Endothelial cell (in vitro differentiated cells): ENCODE measurements around the gene BASP1. TPM values are rescaled to one million over a fixed set of nuclear protein-coding genes. Genes with fewer than 3 reads are reported as not detected.

Experiments
- DNase-seq: peaks from one replicate; pipeline ENCODE4 v3.0.0; 2021; ENCODE audit warnings: low spot score
- H3K27ac Mint-ChIP-seq: one replicate; pipeline ENCODE4 v1.8.0; 2021; ENCODE audit warnings: mixed read lengths, inconsistent platforms; ENCODE audit not compliant: unreplicated experiment
- H3K27me3 Mint-ChIP-seq: one replicate; pipeline ENCODE4 v1.8.0; 2021; ENCODE audit warnings: mild to moderate bottlenecking, moderate library complexity, mixed read lengths, inconsistent platforms; ENCODE audit not compliant: unreplicated experiment
- H3K36me3 Mint-ChIP-seq: one replicate; pipeline ENCODE4 v1.8.0; 2021; ENCODE audit warnings: mild to moderate bottlenecking, low read depth, mixed read lengths, inconsistent platforms; ENCODE audit not compliant: unreplicated experiment
- H3K4me1 Mint-ChIP-seq: one replicate; pipeline ENCODE4 v1.8.0; 2021; ENCODE audit warnings: mild to moderate bottlenecking, mixed read lengths, inconsistent platforms; ENCODE audit not compliant: unreplicated experiment
- H3K4me3 Mint-ChIP-seq: one replicate; pipeline ENCODE4 v1.8.0; 2021; ENCODE audit warnings: mild to moderate bottlenecking, mixed read lengths, inconsistent platforms; ENCODE audit not compliant: unreplicated experiment
- H3K9me3 Mint-ChIP-seq: one replicate; pipeline ENCODE4 v1.8.0; 2021; ENCODE audit warnings: mixed read lengths, inconsistent platforms; ENCODE audit not compliant: unreplicated experiment
- total RNA-seq: library from RNA; stranded (reverse); fragmentation: NEBNext Ultra II Directional; extraction: Animal tissue kit (Norgen Biotek cat#: 25700); gene quantifications from one replicate; pipeline ENCODE4 v1.2.1, GENCODE V29; 2021; ENCODE audit not compliant: unreplicated experiment
- TF ChIP-seq, protein P1 (sequence below): fragments of 200-600 bp; sonication (generic); IDR thresholded peaks from one replicate; pipeline ENCODE4 v1.5.0; 2021; ENCODE audit warnings: antibody characterized with exemption; ENCODE audit not compliant: unreplicated experiment

Gene BASP1
- total RNA-seq, 1 donor from 2014 or later, result 95.2 TPM

DNA sequence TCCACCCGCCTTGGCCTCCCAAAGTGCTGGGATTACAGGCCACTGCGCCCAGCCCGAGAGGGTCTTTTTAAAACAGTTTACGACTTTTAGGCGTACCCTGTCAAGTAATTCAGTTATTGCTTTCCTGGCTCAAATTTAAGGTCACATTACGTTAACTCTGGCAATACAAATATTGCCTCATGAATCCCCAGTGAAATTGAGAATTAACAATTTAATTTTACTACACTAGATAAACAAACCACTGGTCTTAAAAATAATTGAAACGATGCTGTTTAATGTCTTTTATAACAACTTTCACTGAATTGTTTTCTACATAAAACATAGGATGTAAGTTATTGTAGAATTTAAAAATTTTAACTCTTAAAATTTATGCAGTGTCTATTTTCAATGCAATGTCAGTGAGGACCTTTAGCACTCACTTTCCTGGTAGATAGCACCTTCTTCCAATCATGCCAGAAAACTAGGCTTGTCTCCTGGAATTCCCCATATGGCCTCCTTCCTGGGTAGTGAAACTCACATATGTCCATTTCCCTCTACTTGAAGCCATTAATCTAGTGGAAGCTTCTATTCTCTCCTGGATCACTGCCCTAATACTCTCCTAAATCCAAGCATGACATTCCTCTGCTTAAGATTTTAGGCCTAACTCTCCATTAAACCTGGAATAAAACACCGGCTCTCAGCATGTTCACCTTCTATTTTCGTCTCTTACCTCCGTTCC, 13.5 kb downstream of the BASP1 start:
- Mint-ChIP-seq H3K36me3 (peaks cover 15% of the 10 kb centered on the region), H3K9me3 (no peaks in the 10 kb centered on the region), H3K27me3 (peaks cover 3% of the 10 kb centered on the region), H3K27ac (no peak overlapping the region), H3K4me1 (peaks cover 32% of the 10 kb centered on the region), H3K4me3 (peak overlapping the region; percentile 47)
- DNase-seq, result no peak
- TF ChIP-seq, protein P1, sequence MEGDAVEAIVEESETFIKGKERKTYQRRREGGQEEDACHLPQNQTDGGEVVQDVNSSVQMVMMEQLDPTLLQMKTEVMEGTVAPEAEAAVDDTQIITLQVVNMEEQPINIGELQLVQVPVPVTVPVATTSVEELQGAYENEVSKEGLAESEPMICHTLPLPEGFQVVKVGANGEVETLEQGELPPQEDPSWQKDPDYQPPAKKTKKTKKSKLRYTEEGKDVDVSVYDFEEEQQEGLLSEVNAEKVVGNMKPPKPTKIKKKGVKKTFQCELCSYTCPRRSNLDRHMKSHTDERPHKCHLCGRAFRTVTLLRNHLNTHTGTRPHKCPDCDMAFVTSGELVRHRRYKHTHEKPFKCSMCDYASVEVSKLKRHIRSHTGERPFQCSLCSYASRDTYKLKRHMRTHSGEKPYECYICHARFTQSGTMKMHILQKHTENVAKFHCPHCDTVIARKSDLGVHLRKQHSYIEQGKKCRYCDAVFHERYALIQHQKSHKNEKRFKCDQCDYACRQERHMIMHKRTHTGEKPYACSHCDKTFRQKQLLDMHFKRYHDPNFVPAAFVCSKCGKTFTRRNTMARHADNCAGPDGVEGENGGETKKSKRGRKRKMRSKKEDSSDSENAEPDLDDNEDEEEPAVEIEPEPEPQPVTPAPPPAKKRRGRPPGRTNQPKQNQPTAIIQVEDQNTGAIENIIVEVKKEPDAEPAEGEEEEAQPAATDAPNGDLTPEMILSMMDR, result no peak

DNA sequence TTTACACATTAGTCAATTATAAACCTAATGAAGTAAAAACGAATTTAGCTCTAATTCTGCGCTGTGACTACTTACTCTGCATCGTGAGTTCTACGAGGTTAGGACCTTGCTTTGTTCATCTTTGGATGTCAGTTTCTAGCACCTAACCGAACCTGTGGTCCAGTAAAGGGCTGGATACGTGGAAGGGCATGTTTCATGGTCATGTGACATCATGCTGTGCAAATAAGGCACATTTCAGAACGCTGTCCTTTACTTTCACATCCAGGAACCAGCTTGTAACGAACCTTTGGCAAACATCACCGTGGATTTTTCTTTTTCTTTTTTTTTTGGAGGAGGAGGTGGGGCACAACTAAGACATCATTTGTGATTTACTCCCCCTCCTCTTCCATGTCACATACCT, 15.0 kb downstream of the BASP1 start:
- H3K36me3 Mint-ChIP-seq, result peaks cover 15% of the 10 kb centered on the region
- no peak for DNase-seq
- TF ChIP-seq, protein P1, result no peak
- no peak overlapping the region for H3K27ac Mint-ChIP-seq
- peaks cover 3% of the 10 kb centered on the region for H3K27me3 Mint-ChIP-seq
- H3K4me1 Mint-ChIP-seq, result peaks cover 28% of the 10 kb centered on the region
- H3K4me3 Mint-ChIP-seq, result no peak overlapping the region
- H3K9me3 Mint-ChIP-seq, result no peaks in the 10 kb centered on the region

DNA sequence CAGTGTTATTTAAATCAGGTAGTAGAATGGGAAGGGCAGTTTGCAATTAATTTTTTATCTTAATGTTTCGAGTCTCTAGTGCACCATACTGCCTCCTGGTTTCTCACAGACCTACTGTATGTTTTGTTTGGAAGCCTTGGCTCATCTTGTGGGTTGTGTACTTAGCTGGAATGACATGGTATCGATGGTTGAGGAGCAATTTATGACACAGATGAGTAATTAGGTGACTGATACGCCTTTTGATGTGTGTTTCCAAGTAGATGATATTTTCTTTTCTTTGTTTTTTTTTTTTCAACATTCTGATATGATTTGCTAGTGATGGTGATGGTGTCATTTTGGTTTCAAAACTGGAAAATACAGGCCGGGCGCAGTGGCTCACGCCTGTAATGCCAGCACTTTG, 16.1 kb downstream of the BASP1 start:
- TF ChIP-seq, protein P1, result no peak
- Mint-ChIP-seq H3K27me3 (peaks cover 3% of the 10 kb centered on the region), H3K36me3 (peaks cover 12% of the 10 kb centered on the region), H3K27ac (no peak overlapping the region), H3K4me3 (no peak overlapping the region), H3K9me3 (no peaks in the 10 kb centered on the region), H3K4me1 (peaks cover 18% of the 10 kb centered on the region)
- no peak for DNase-seq

DNA sequence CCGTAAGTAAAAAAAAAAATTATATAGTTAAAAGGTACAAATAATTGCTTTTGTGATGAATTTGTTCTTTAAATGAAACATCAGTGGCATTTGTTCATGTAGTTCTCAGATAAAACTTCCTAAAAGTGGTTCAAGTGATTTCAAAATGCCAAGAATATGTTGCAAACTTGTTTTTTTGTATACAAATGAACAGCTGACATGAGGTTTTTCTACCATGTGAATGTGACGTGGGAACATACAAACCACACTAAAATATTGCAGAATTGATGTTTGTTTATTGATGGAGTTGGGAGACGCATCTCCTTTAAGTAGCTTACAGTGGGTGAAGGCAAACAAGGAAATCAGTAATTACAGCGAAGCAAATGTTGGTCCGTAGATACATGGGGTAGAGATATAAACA, 16.9 kb downstream of the BASP1 start:
- Mint-ChIP-seq H3K9me3 (no peaks in the 10 kb centered on the region), H3K4me3 (no peak overlapping the region), H3K27me3 (peaks cover 3% of the 10 kb centered on the region), H3K27ac (no peak overlapping the region), H3K4me1 (peaks cover 9% of the 10 kb centered on the region), H3K36me3 (peaks cover 12% of the 10 kb centered on the region)
- no peak for DNase-seq
- TF ChIP-seq, protein P1, result no peak

DNA sequence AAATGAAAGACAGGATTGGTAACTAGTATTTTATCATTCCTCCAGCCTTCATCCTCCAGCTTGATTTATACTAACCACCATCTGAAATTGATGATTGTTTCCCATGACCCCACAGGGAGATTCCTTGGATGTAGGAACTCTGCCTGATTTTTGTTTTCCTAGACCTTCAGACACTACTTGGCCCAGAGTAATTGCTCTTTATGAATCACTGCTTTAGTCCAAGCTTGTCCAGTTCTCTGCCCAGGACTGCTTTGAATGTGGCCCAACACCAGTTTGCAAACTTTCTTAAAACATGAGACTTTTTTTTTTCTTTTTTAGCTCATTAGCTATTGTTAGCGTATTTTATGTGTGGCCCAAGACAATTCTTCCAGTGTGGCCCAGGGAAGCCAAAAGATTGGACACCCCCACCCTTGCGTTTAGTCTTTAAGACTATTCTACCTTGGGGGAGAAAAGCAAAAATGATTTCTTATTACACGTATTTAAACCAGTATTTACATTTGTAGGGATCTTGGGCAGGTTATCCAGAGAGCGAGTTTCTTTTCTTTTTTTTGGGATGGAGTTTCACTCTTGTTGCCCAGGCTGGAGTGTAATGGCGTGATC, 18.4 kb downstream of the BASP1 start:
- no peak for DNase-seq
- TF ChIP-seq, protein P1, result no peak
- Mint-ChIP-seq H3K4me1 (no peaks in the 10 kb centered on the region), H3K27me3 (peaks cover 3% of the 10 kb centered on the region), H3K36me3 (peaks cover 8% of the 10 kb centered on the region), H3K27ac (no peak overlapping the region), H3K9me3 (no peaks in the 10 kb centered on the region), H3K4me3 (no peak overlapping the region)
